ENCODE results near the gene SLC45A3.
"Not testable (repeated sequence)": the region's sequence is repeated elsewhere in the genome, so short reads cannot be mapped to it uniquely, and the experiment has no call there.

The SLC45A3 gene

GRCh38 chr1:205680073-205680851 lies at the start of gene SLC45A3:
TSS of gene SLC45A3 (minus strand) at chr1:205680509. CDS start at chr1:205664656, 15,853 bp downstream.
- no peak for DNase-seq

GRCh38 chr1:205726619-205727125 lies 46.4 kb upstream of the SLC45A3 start:
- DNase-seq, result no peak

GRCh38 chr1:205725514-205725913 lies 45.2 kb upstream of the SLC45A3 start:
- DNase-seq, result no peak

- not testable (repeated sequence) for DNase-seq
Measured at GRCh38 chr1:205720740-205721139, 40.4 kb upstream of the SLC45A3 start.

GRCh38 chr1:205719762-205720161 lies 39.5 kb upstream of the SLC45A3 start:
- DNase-seq, result no peak

GRCh38 chr1:205719015-205719414 lies 38.7 kb upstream of the SLC45A3 start:
- no peak for DNase-seq

- DNase-seq, result no peak
Measured at GRCh38 chr1:205716371-205717132, 36.2 kb upstream of the SLC45A3 start.

GRCh38 chr1:205715628-205716027 lies 35.3 kb upstream of the SLC45A3 start:
- no peak for DNase-seq

GRCh38 chr1:205714906-205715246 lies 34.6 kb upstream of the SLC45A3 start:
- DNase-seq, result no peak

GRCh38 chr1:205714190-205714905 lies 34.0 kb upstream of the SLC45A3 start:
- no peak for DNase-seq

GRCh38 chr1:205711105-205712048 lies 31.1 kb upstream of the SLC45A3 start:
- peak; percentile 68 for DNase-seq

- DNase-seq, result no peak
Measured at GRCh38 chr1:205710201-205711062, 30.1 kb upstream of the SLC45A3 start.

- no peak for DNase-seq
Measured at GRCh38 chr1:205709640-205710039, 29.3 kb upstream of the SLC45A3 start.

- no peak for DNase-seq
Measured at GRCh38 chr1:205709059-205709398, 28.7 kb upstream of the SLC45A3 start.

- no peak for DNase-seq
Measured at GRCh38 chr1:205706601-205707502, 26.5 kb upstream of the SLC45A3 start.

GRCh38 chr1:205704903-205705302 lies 24.6 kb upstream of the SLC45A3 start:
- no peak for DNase-seq

- peak; percentile 52 for DNase-seq
Measured at GRCh38 chr1:205703072-205703471, 22.8 kb upstream of the SLC45A3 start.

- no peak for DNase-seq
Measured at GRCh38 chr1:205701891-205702290, 21.6 kb upstream of the SLC45A3 start.

- no peak for DNase-seq
Measured at GRCh38 chr1:205701420-205701819, 21.1 kb upstream of the SLC45A3 start.

- DNase-seq, result no peak
Measured at GRCh38 chr1:205700865-205701401, 20.6 kb upstream of the SLC45A3 start.
